ENCODE measurements around the gene GAA.

The GAA gene

GRCh38 chr17:80119271-80119791, 17.9 kb downstream of the GAA start:
- DNase-seq, result no peak

- DNase-seq, result no peak
These were observed 18.5 kb downstream of the GAA start for GRCh38 chr17:80119839-80120238.

GRCh38 chr17:80122026-80122575, 20.7 kb downstream of the GAA start:
- DNase-seq, result no peak

GRCh38 chr17:80122926-80123505, 21.6 kb downstream of the GAA start:
- no peak for DNase-seq

- no peak for DNase-seq
These were observed 22.4 kb downstream of the GAA start for GRCh38 chr17:80123791-80124190.

- DNase-seq, result peak in 1 of 2 experiments; percentile 63
These were observed 23.1 kb downstream of the GAA start for GRCh38 chr17:80124351-80124981.

- DNase-seq, result no peak
These were observed 24.5 kb downstream of the GAA start for GRCh38 chr17:80125656-80126448.

- DNase-seq, result no peak
These were observed 25.0 kb downstream of the GAA start for GRCh38 chr17:80126449-80126715.

- DNase-seq, result peak; percentile 54 to 56
These were observed 27.7 kb downstream of the GAA start for GRCh38 chr17:80129006-80129565.

- no peak for DNase-seq
These were observed 29.6 kb downstream of the GAA start for GRCh38 chr17:80130992-80131391.

GRCh38 chr17:80132906-80133625, 31.7 kb downstream of the GAA start:
- no peak for DNase-seq

- DNase-seq, result no peak
These were observed 32.2 kb downstream of the GAA start for GRCh38 chr17:80133626-80133970.

GRCh38 chr17:80137131-80137530, 35.8 kb downstream of the GAA start:
- DNase-seq, result no peak

GRCh38 chr17:80138856-80139426, 37.6 kb downstream of the GAA start:
- no peak for DNase-seq

GRCh38 chr17:80141463-80142165, 40.2 kb downstream of the GAA start:
- no peak for DNase-seq

- DNase-seq, result no peak
These were observed 41.5 kb downstream of the GAA start for GRCh38 chr17:80142929-80143328.

- no peak for DNase-seq
These were observed 44.0 kb downstream of the GAA start for GRCh38 chr17:80145076-80146075.

GRCh38 chr17:80146121-80147034, 45.0 kb downstream of the GAA start:
- peak in 1 of 2 experiments; percentile 52 for DNase-seq

GRCh38 chr17:80147035-80147822, 45.8 kb downstream of the GAA start, which contains the start of gene EIF4A3:
EIF4A3 (minus strand) TSS chr17:80147128; CDS start chr17:80146961, 167 bp downstream.
- peak; percentile 97 to 99 for DNase-seq
